Transverse colon (tissue), 4 donors: Measurements from ENCODE around the gene HNRNPA3.

Experiments used
- CTCF ChIP-seq, 5 experiments: fragments of 200-600 bp in 3 of 5; fragments of 450-650 bp in 2 of 5; sonication (generic) in 3 of 5; IDR thresholded peaks; 1 replicate in 2 of 5; 2 replicates in 3 of 5; pipeline ENCODE4 v1.5.1; 2016 to 2017; ENCODE audit warnings: antibody characterized with exemption in 5 of 5, inconsistent platforms in 3 of 5, mild to moderate bottlenecking in 2 of 5, moderate library complexity in 1 of 5
- EP300 ChIP-seq: sonication (generic); formaldehyde crosslinking; IDR thresholded peaks from one replicate; pipeline ENCODE4 v1.6.1; 2017; ENCODE audit warnings: antibody characterized with exemption, low read depth
- POLR2A ChIP-seq: fragments of 450-650 bp; IDR thresholded peaks from one replicate; pipeline ENCODE4 v1.6.1; 2016; ENCODE audit warnings: antibody characterized with exemption, mild to moderate bottlenecking, moderate library complexity
- POLR2AphosphoS5 ChIP-seq, 3 donors: sonication (generic); formaldehyde crosslinking; IDR thresholded peaks; one replicate each; pipeline ENCODE4 v1.6.1; 2016; ENCODE audit warnings: antibody characterized with exemption in 3 of 3

DNA sequence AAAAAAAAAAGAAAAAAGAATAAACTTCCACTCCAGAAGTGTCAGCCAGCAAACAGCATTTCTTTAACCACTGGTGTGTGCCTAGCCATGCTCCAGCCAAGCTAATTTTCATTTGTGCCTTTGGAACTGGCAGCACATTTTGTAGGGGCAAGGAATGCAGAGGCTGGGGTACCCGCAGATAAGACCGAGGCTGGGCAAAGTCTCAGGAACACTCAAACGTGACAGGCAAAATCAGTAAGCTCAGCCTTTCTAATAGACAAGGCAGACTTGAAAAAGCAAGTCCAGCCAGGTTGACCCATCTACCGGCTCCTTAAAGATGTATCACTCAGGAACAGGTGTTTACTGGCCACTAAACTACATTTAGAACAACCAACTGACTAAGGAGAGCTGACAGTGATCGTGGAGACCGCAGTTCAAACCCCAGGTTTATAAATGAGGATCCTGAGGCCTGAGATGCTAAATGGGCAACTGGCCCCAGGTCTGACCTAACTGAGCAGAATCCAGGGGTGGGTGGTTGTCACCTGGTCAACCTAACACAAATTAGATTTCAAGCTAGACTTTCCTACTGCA, 35.2 kb downstream of the HNRNPA3 start:
- TF ChIP-seq POLR2A (no peak), CTCF (IDR thresholded peaks at IDR 0.05) (no peak), POLR2AphosphoS5 (IDR thresholded peaks at IDR 0.05) (no peak), EP300 (no peak)
